Measurements from ENCODE around the gene OPRM1. TPM values are rescaled to one million over a fixed set of nuclear protein-coding genes. Genes with fewer than 3 reads are reported as not detected.

OPRM1 gene
- total and polyA plus RNA-seq, 2 of the 8 experiments (the other 6 are each of a cell fraction or from before 2014, with no cell fraction given) = not detected

GRCh38 chr6:154277629-154278017 is 238.6 kb downstream of the OPRM1 start:
- Histone ChIP-seq H3K56ac (replicated peaks; ENCODE audit: insufficient read length, low read depth, low read length) (no peak overlapping the region), H2AK5ac (ENCODE audit: low read depth, low read length) (no peak overlapping the region), H3K27ac (ENCODE audit: low read depth, low read length) (no peak overlapping the region), H3K23ac (ENCODE audit: insufficient read length) (no peak overlapping the region), H4K8ac (ENCODE audit: extremely low read depth, insufficient read depth, low read length) (no peak overlapping the region), H3K36me3 (ENCODE audit: control insufficient read depth in 2 of 4, insufficient read depth in 4 of 4, low read length in 3 of 4) (no peaks in the 10 kb centered on the region), H3K14ac (ENCODE audit: insufficient read length) (no peak overlapping the region), H2BK120ac (replicated peaks; ENCODE audit: low read depth, low read length) (no peak overlapping the region), H3K79me1 (ENCODE audit: low read depth, low read length) (no peaks in the 10 kb centered on the region), H3K4me1 (replicated peaks in 1 of 4; ENCODE audit: control insufficient read depth in 3 of 4, insufficient read depth in 4 of 4, low read length in 3 of 4) (no peaks in the 10 kb centered on the region), H3K23me2 (ENCODE audit: low read depth, low read length) (no peaks in the 10 kb centered on the region), H4K20me1 (replicated peaks in 1 of 2; ENCODE audit: control insufficient read depth in 1 of 2, insufficient read depth in 2 of 2, low read length in 2 of 2) (no peaks in the 10 kb centered on the region), H4K5ac (ENCODE audit: insufficient read length, low read depth, low read length) (no peak overlapping the region), H3K4me2 (ENCODE audit: insufficient read depth in 1 of 2, low read depth in 2 of 2, low read length in 2 of 2) (no peak overlapping the region), H2BK15ac (ENCODE audit: low read length) (no peak overlapping the region), H3K27me3 (replicated peaks in 1 of 4; ENCODE audit: control insufficient read depth in 3 of 4, extremely low read depth in 1 of 4, insufficient read depth in 3 of 4, low read length in 3 of 4) (no peaks in the 10 kb centered on the region), H2BK20ac (ENCODE audit: low read length) (no peak overlapping the region), H2BK5ac (ENCODE audit: low read depth, low read length) (no peak overlapping the region), H2BK12ac (ENCODE audit: low read depth, low read length) (no peak overlapping the region), H3K79me2 (ENCODE audit: control insufficient read depth in 1 of 2, insufficient read depth in 2 of 2, low read length in 2 of 2) (no peaks in the 10 kb centered on the region), H2AFZ (ENCODE audit: low read length) (no peak overlapping the region), H3K4ac (replicated peaks; ENCODE audit: insufficient read length, low read depth, low read length) (no peak overlapping the region), H3K9me3 (ENCODE audit: insufficient read depth in 2 of 2, low read depth in 1 of 2, low read length in 1 of 2) (no peaks in the 10 kb centered on the region; a peak in 1 of 4 replicates), H3K18ac (ENCODE audit: extremely low read depth, low read length) (no peak overlapping the region), H3K9ac (replicated peaks in 1 of 4; ENCODE audit: extremely low read depth in 1 of 4, low read depth in 3 of 4, low read length in 3 of 4) (no peak overlapping the region), H3K4me3 (ENCODE audit: extremely low read depth in 1 of 4, insufficient read depth in 2 of 4, low read depth in 3 of 4, low read length in 4 of 4) (no peak overlapping the region), H4K91ac (replicated peaks; ENCODE audit: insufficient read length, low read length) (no peak overlapping the region)
- CTCF ChIA-PET (ENCODE audit: partially characterized antibody) = interaction anchor here (0.9 to 4.2 kb wide), 19 partner anchors 10 to 604 kb away, joined by 3 to 30 read pairs (median 3); no protein-coding TSS in a partner anchor
- DNase-seq (ENCODE audit: low read depth in 1 of 2, low spot score in 2 of 2) (no peak), FAIRE-seq (no peak)
- 89% methylated on average over 7 of the region's 7 CpGs; no CpG with 5 or more reads in 1 of the 2 experiments for WGBS, 2 experiments (ENCODE audit: extremely low coverage in 1 of 2, insufficient coverage in 1 of 2, insufficient read length in 1 of 2, insufficient replicate concordance in 2 of 2, low coverage in 1 of 2, low lambda C conversion rate in 2 of 2, missing lambda C conversion rate in 1 of 2)
- POLR2A ChIA-PET (ENCODE audit: partially characterized antibody) = no interaction called here
- TF ChIP-seq SP4 (IDR thresholded peaks at IDR 0.05; ENCODE audit: low read length) (no peak), ASH2L (IDR thresholded peaks at IDR 0.05; ENCODE audit: low read length) (no peak), SRF (IDR thresholded peaks at IDR 0.05; ENCODE audit: low read depth, low read length) (no peak), JUND (IDR thresholded peaks at IDR 0.05; ENCODE audit: low read length) (no peak), GABPA (IDR thresholded peaks at IDR 0.05; ENCODE audit: borderline replicate concordance, insufficient read depth, low read length) (no peak), GTF2F1 (IDR thresholded peaks at IDR 0.05; ENCODE audit: borderline replicate concordance, low read depth, low read length) (no peak), HDAC6 (IDR thresholded peaks at IDR 0.05; ENCODE audit: low read depth, low read length) (no peak), TBP (IDR thresholded peaks at IDR 0.05; ENCODE audit: low read depth, low read length) (no peak), SIX5 (IDR thresholded peaks at IDR 0.05; ENCODE audit: low read depth, low read length) (no peak), NRF1 (IDR thresholded peaks at IDR 0.05; ENCODE audit: low read depth, low read length) (no peak), KDM4A (IDR thresholded peaks at IDR 0.05; ENCODE audit: low read depth, low read length, severe bottlenecking) (no peak), PHF8 (conservative IDR thresholded peaks at IDR 0.05; ENCODE audit: low read depth, low read length) (no peak), CTBP2 (IDR thresholded peaks at IDR 0.05; ENCODE audit: borderline replicate concordance, insufficient read depth, insufficient read length, low read length) (no peak), TEAD4 (IDR thresholded peaks at IDR 0.05; ENCODE audit: low read depth, low read length) (no peak), TCF12 (IDR thresholded peaks at IDR 0.05; ENCODE audit: low read depth, low read length) (no peak), JUN (IDR thresholded peaks at IDR 0.05; ENCODE audit: low read depth, low read length) (no peak), CHD1 (IDR thresholded peaks at IDR 0.05; ENCODE audit: low read depth, low read length) (no peak)

Measured in H1 (cell line).